ENCODE measurements around the gene MRGPRX2. TPM values are rescaled to one million over a fixed set of nuclear protein-coding genes. Genes with fewer than 3 reads are reported as not detected.

The MRGPRX2 gene
- total RNA-seq, 3 donors from 2014 or later (not counting 1 experiment from before 2014, with no cell fraction given), result 0.21 to 0.48 TPM; not detected in 1

GRCh38 chr11:19084661-19085315 lies 24.3 kb upstream of the MRGPRX2 start:
- WGBS (ENCODE audit: insufficient coverage), result 88% methylated on average over 4 of the region's 5 CpGs
- no peak for TF ChIP-seq CTCF (IDR thresholded peaks at IDR 0.05)
- no peak overlapping the region for H3K4me3 ChIP-seq (ENCODE audit: low read length)
- Mint-ChIP-seq H3K9me3 (no peaks in the 10 kb centered on the region), H3K4me1 (no peaks in the 10 kb centered on the region), H3K27ac (no peak overlapping the region), H3K4me3 (no peak overlapping the region), H3K27me3 (ENCODE audit: low read depth in 2 of 2) (peaks cover 24 to 25% of the 10 kb centered on the region in 2 donors), H3K36me3 (no peaks in the 10 kb centered on the region)
- DNase-seq (no peak), ATAC-seq (no peak)
- H3K36me3 ChIP-seq (ENCODE audit: control insufficient read depth, insufficient read depth, low read length), result no peaks in the 10 kb centered on the region
- no peaks in the 10 kb centered on the region for H3K27me3 ChIP-seq (ENCODE audit: control insufficient read depth, insufficient read depth, low read length)
- no peak overlapping the region for H3K27ac ChIP-seq (ENCODE audit: low read length)
- H3K9me3 ChIP-seq (ENCODE audit: control insufficient read depth, insufficient read depth, low read length), result no peaks in the 10 kb centered on the region
- intact Hi-C loops (cut with micrococcal nuclease), result no loop called here
- H3K4me1 ChIP-seq (ENCODE audit: control insufficient read depth, insufficient read depth, low read length), result no peaks in the 10 kb centered on the region

GRCh38 chr11:19083166-19083565 lies 22.6 kb upstream of the MRGPRX2 start:
- Histone ChIP-seq H3K9me3 (ENCODE audit: control insufficient read depth, insufficient read depth, low read length) (no peaks in the 10 kb centered on the region), H3K36me3 (ENCODE audit: control insufficient read depth, insufficient read depth, low read length) (no peaks in the 10 kb centered on the region), H3K4me1 (ENCODE audit: control insufficient read depth, insufficient read depth, low read length) (no peaks in the 10 kb centered on the region), H3K27me3 (ENCODE audit: control insufficient read depth, insufficient read depth, low read length) (no peaks in the 10 kb centered on the region), H3K27ac (ENCODE audit: low read length) (no peak overlapping the region), H3K4me3 (ENCODE audit: low read length) (no peak overlapping the region)
- WGBS (ENCODE audit: insufficient coverage), result 88% methylated on average over 1 of the region's 1 CpG
- Mint-ChIP-seq H3K27ac (no peak overlapping the region), H3K9me3 (no peaks in the 10 kb centered on the region), H3K36me3 (no peaks in the 10 kb centered on the region), H3K27me3 (ENCODE audit: low read depth in 2 of 2) (peaks cover 26 to 31% of the 10 kb centered on the region in 2 donors), H3K4me1 (no peaks in the 10 kb centered on the region), H3K4me3 (no peak overlapping the region)
- ATAC-seq (no peak), DNase-seq (no peak)
- intact Hi-C loops (cut with micrococcal nuclease), result no loop called here
- TF ChIP-seq CTCF (IDR thresholded peaks at IDR 0.05), result no peak

GRCh38 chr11:19080579-19080993 lies 20.1 kb upstream of the MRGPRX2 start:
- H3K4me1 Mint-ChIP-seq, result peaks cover 5 to 8% of the 10 kb centered on the region in 2 donors
- Histone ChIP-seq H3K4me3 (ENCODE audit: low read length) (no peak overlapping the region), H3K36me3 (ENCODE audit: control insufficient read depth, insufficient read depth, low read length) (no peaks in the 10 kb centered on the region), H3K4me1 (ENCODE audit: control insufficient read depth, insufficient read depth, low read length) (no peaks in the 10 kb centered on the region), H3K27me3 (ENCODE audit: control insufficient read depth, insufficient read depth, low read length) (peaks cover 3% of the 10 kb centered on the region), H3K27ac (ENCODE audit: low read length) (no peak overlapping the region), H3K9me3 (ENCODE audit: control insufficient read depth, insufficient read depth, low read length) (no peaks in the 10 kb centered on the region)
- H3K9me3 Mint-ChIP-seq, result no peaks in the 10 kb centered on the region
- intact Hi-C loops (cut with micrococcal nuclease), result no loop called here
- H3K4me3 Mint-ChIP-seq, result no peak overlapping the region
- no peak overlapping the region for H3K27ac Mint-ChIP-seq
- peaks cover 16 to 30% of the 10 kb centered on the region in 2 donors for H3K27me3 Mint-ChIP-seq (ENCODE audit: low read depth in 2 of 2)
- no peaks in the 10 kb centered on the region for H3K36me3 Mint-ChIP-seq
- ATAC-seq (no peak), DNase-seq (no peak)
- WGBS (ENCODE audit: insufficient coverage), result 87% methylated on average over 6 of the region's 6 CpGs
- TF ChIP-seq CTCF (IDR thresholded peaks at IDR 0.05), result no peak
